DND-41 (cell line): Measurements from ENCODE around the gene KCNK17.

Experiments used
- EZH2 ChIP-seq: IDR thresholded peaks from 3 replicates; pipeline ENCODE4 v1.6.1; 2012; ENCODE audit warnings: borderline replicate concordance, low read depth, mild to moderate bottlenecking, moderate library complexity, low read length, inconsistent platforms; ENCODE audit not compliant: severe bottlenecking
- TF ChIP-seq, protein P1 (sequence below): IDR thresholded peaks from 2 replicates; pipeline ENCODE4 v1.5.1; 2012; ENCODE audit warnings: borderline replicate concordance, low read length, moderate library complexity, mild to moderate bottlenecking; ENCODE audit not compliant: poor library complexity, severe bottlenecking; ENCODE audit errors: extremely low read depth

DNA sequence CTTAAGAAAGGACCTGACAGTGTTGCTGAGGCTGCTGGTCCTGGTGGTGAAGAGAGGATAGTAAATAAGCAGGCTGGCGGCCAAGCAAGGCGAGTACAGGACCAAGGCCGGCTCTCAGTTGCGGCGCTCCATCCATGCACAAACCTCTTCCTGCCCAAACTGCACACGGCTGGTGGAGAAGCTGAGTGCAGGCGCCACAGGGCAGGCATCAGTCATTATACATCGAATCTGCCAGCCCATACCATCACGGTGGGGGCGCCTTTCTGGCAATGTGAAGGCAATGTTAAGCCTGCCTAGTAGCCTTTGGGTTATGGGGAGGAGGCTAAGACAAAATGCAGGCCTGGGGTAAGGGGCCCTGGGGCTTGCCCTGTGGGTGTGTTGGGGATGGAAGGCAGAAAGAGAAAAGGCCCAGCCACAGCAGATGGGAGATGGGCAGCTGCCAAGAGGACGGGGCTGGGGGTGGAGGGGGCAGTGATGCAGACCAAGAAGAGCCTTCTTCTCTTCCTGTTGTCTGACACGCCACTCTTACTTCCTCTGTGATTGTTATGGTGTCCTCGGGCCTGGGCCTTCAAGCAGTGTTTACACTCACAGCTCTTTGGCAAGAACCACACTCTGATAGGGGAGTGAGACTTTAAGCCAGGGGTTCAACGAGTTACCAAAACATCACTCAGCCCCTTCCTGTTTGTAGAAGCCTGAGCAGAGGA, 28.6 kb upstream of the KCNK17 start:
- TF ChIP-seq, protein P1, sequence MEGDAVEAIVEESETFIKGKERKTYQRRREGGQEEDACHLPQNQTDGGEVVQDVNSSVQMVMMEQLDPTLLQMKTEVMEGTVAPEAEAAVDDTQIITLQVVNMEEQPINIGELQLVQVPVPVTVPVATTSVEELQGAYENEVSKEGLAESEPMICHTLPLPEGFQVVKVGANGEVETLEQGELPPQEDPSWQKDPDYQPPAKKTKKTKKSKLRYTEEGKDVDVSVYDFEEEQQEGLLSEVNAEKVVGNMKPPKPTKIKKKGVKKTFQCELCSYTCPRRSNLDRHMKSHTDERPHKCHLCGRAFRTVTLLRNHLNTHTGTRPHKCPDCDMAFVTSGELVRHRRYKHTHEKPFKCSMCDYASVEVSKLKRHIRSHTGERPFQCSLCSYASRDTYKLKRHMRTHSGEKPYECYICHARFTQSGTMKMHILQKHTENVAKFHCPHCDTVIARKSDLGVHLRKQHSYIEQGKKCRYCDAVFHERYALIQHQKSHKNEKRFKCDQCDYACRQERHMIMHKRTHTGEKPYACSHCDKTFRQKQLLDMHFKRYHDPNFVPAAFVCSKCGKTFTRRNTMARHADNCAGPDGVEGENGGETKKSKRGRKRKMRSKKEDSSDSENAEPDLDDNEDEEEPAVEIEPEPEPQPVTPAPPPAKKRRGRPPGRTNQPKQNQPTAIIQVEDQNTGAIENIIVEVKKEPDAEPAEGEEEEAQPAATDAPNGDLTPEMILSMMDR = no peak
- TF ChIP-seq EZH2 = no peak
